ENCODE measurements around the gene METTL5. TPM values are rescaled to one million over a fixed set of nuclear protein-coding genes. Genes with fewer than 3 reads are reported as not detected.
"Not testable (repeated sequence)": the region's sequence is repeated elsewhere in the genome, so short reads cannot be mapped to it uniquely, and the experiment has no call there.

METTL5 gene
- 48.5 TPM for polyA plus RNA-seq
- long read RNA-seq, donor 1, transcript METTL5-203 (8 exons, 800 nt) = major isoform, 13 of 22 reads
- long read RNA-seq, donor 1, transcript METTL5-206 (8 exons, 880 nt) = minor isoform, 6 of 22 reads
- long read RNA-seq, donor 1, partial matches to known transcripts = 0 of 22 reads
- long read RNA-seq, donor 1, other reads (novel, unspliced or antisense) = 0 of 22 reads
- long read RNA-seq, donor 2, transcript METTL5-203 (8 exons, 800 nt) = minor isoform, 12 of 41 reads
- long read RNA-seq, donor 2, transcript METTL5-206 (8 exons, 880 nt) = major isoform, 17 of 41 reads
- long read RNA-seq, donor 2, transcript METTL5-201 (7 exons, 1,010 nt) = minor isoform, 12 of 41 reads
- long read RNA-seq, donor 2, partial matches to known transcripts = 0 of 41 reads
- long read RNA-seq, donor 2, other reads (novel, unspliced or antisense) = 0 of 41 reads
- long read RNA-seq, donor 3 = 0 reads
- long read RNA-seq, donor 4, partial matches to known transcripts = 0 of 3 reads
- long read RNA-seq, donor 4, other reads (novel, unspliced or antisense) = 0 of 3 reads
- long read RNA-seq, donor 5, transcript METTL5-206 (8 exons, 880 nt) = major isoform, 7 of 13 reads
- long read RNA-seq, donor 5, partial matches to known transcripts = 0 of 13 reads
- long read RNA-seq, donor 5, other reads (novel, unspliced or antisense) = 0 of 13 reads
- long read RNA-seq, donor 6, transcript METTL5-206 (8 exons, 880 nt) = major isoform, 15 of 29 reads
- long read RNA-seq, donor 6, transcript METTL5-203 (8 exons, 800 nt) = minor isoform, 6 of 29 reads
- long read RNA-seq, donor 6, transcript METTL5-201 (7 exons, 1,010 nt) = minor isoform, 6 of 29 reads
- long read RNA-seq, donor 6, partial matches to known transcripts = 0 of 29 reads
- long read RNA-seq, donor 6, other reads (novel, unspliced or antisense) = 0 of 29 reads
- long read RNA-seq, donor 7, transcript METTL5-206 (8 exons, 880 nt) = major isoform, 8 of 20 reads
- long read RNA-seq, donor 7, transcript METTL5-203 (8 exons, 800 nt) = minor isoform, 5 of 20 reads
- long read RNA-seq, donor 7, transcript METTL5-201 (7 exons, 1,010 nt) = minor isoform, 6 of 20 reads
- long read RNA-seq, donor 7, partial matches to known transcripts = 0 of 20 reads
- long read RNA-seq, donor 7, other reads (novel, unspliced or antisense) = 0 of 20 reads
- long read RNA-seq, donor 8, transcript METTL5-203 (8 exons, 800 nt) = minor isoform, 11 of 46 reads
- long read RNA-seq, donor 8, transcript METTL5-206 (8 exons, 880 nt) = major isoform, 22 of 46 reads
- long read RNA-seq, donor 8, transcript METTL5-201 (7 exons, 1,010 nt) = minor isoform, 9 of 46 reads
- long read RNA-seq, donor 8, partial matches to known transcripts = 0 of 46 reads
- long read RNA-seq, donor 8, other reads (novel, unspliced or antisense) = 0 of 46 reads
- long read RNA-seq, donor 9, transcript METTL5-206 (8 exons, 880 nt) = minor isoform, 10 of 31 reads
- long read RNA-seq, donor 9, transcript METTL5-203 (8 exons, 800 nt) = major isoform, 11 of 31 reads
- long read RNA-seq, donor 9, transcript METTL5-201 (7 exons, 1,010 nt) = minor isoform, 9 of 31 reads
- long read RNA-seq, donor 9, partial matches to known transcripts = 0 of 31 reads
- long read RNA-seq, donor 9, other reads (novel, unspliced or antisense) = 0 of 31 reads
- long read RNA-seq, donor 10, transcript METTL5-203 (8 exons, 800 nt) = major isoform, 13 of 637 reads
- long read RNA-seq, donor 10, transcript METTL5-201 (7 exons, 1,010 nt) = minor isoform, 6 of 637 reads
- long read RNA-seq, donor 10, transcript METTL5-206 (8 exons, 880 nt) = major isoform, 13 of 637 reads
- long read RNA-seq, donor 10, partial matches to known transcripts = 535 of 637 reads
- long read RNA-seq, donor 10, other reads (novel, unspliced or antisense) = 69 of 637 reads
- long read RNA-seq, donor 11, transcript METTL5-206 (8 exons, 880 nt) = major isoform, 9 of 19 reads
- long read RNA-seq, donor 11, transcript METTL5-203 (8 exons, 800 nt) = minor isoform, 6 of 19 reads
- long read RNA-seq, donor 11, partial matches to known transcripts = 0 of 19 reads
- long read RNA-seq, donor 11, other reads (novel, unspliced or antisense) = 0 of 19 reads

DNA sequence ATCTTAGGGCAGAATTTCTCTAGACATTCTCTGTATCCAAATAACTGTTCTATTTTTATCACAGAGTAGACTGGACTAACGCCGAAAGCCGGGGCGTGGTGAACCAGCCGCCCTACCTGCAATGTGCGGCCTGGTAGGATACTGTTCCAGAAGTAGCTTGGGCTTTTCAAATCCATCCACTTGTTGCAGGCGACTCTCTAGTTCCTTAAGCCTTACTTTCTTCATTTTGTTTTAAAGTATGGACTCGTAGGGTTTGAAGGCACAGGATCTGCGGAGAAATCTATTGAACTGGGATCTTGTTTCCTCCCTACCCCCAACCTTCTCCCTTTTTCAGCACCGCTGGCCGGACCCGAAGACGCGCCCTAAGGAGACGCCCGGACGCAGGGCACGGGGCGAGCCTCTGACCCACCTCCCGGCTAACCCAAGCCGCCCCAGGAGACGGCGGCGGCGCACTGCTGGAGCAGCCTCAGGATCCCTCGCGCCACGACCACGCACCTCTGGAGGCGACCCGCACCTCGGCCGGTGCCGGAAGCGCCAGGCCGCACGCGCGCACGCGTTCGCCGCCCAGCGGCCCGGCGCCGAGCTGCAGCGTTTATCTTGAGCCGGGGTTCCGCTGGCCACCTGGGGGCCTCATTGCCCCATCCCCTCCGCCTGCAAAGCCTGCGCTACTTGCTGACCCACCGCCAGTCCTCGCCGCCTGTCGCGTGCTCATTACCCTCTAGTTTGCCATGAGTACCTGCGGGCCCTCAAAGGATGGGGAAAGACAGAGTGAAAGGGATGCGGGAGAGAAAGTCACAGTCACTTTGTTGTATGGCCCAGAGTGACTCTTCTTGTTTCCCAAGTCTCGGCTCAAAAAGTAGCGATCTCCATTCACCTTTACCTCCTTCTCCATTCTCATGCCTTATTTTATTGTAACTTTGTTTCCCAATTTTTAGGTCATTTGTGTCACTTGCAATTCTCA is at the start of gene METTL5:
METTL5 (minus strand) TSS at position 533 of the 961 bp plus-strand sequence; CDS start at position 225, 308 bp downstream.
- WGBS (ENCODE audit: insufficient coverage, low lambda C conversion rate) = no CpG with 5 or more reads among the region's 61 CpGs
- Histone ChIP-seq H3K4me3 (ENCODE audit: low read length) (peak within 1 kb of the TSS; percentile 77), H3K27me3 (ENCODE audit: control insufficient read depth, insufficient read depth, low read length) (no peaks in the 10 kb centered on the region), H3K27ac (ENCODE audit: low read length) (peak within 1 kb of the TSS; percentile 50), H3K36me3 (ENCODE audit: control insufficient read depth, insufficient read depth, low read length) (peaks cover 6% of the 10 kb centered on the region), H3K4me1 (ENCODE audit: control insufficient read depth, insufficient read depth, low read length) (peaks cover 6% of the 10 kb centered on the region), H3K9me3 (ENCODE audit: control insufficient read depth, low read depth, low read length) (no peaks in the 10 kb centered on the region)
- DNase-seq = peak; percentile 75 to 85

DNA sequence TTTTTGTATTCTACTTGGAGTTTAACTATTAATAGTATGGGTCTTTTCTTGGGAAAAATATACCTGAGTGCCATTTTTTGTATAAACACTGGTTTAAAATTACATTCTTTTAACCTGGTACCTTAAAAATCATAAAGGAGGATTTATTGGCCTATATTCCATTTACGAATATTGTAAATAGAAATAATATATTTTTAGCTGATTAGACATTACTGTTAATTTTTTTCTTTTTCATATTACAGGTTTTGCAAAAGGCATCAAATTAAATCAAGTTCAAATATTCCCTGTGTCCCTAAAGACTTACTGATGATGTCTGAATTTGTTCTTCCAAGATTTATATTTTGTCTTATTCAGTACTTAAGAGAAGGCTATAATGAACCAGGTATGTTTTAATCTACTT is 47.3 kb upstream of the METTL5 start:
- no peaks in the 10 kb centered on the region for H3K4me1 ChIP-seq (ENCODE audit: control insufficient read depth, insufficient read depth, low read length)

DNA sequence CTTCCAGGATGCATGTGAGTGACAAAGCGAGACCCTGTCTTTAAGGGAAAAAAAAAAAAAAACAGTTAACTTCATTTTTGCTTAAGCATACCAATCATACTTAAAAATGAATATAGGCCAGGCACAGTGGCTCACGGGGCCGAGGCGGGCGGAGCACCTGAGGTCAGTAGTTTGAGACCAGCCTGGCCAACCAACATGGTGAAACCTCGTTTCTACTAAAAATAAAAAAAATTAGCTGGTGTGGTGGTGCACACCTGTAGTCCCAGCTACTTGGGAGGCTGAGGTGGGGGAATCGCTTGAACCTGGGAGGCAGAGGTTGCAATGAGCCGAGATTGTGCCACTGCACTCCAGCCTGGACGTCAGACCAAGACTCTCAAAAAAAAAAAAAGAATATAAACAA is 46.7 kb upstream of the METTL5 start:
- H3K27me3 ChIP-seq (ENCODE audit: control insufficient read depth, insufficient read depth, low read length); H3K36me3 ChIP-seq (ENCODE audit: control insufficient read depth, insufficient read depth, low read length); H3K4me3 ChIP-seq (ENCODE audit: low read length); H3K4me1 ChIP-seq (ENCODE audit: control insufficient read depth, insufficient read depth, low read length); DNase-seq; H3K27ac ChIP-seq (ENCODE audit: low read length); H3K9me3 ChIP-seq (ENCODE audit: control insufficient read depth, low read depth, low read length): not testable (repeated sequence)
- WGBS (ENCODE audit: insufficient coverage, low lambda C conversion rate) = 92% methylated on average over 2 of the region's 9 CpGs

More for the DNA sequence above, 47.3 kb upstream of the METTL5 start:
- no peak overlapping the region for H3K27ac ChIP-seq (ENCODE audit: low read length)
- no peaks in the 10 kb centered on the region for H3K9me3 ChIP-seq (ENCODE audit: control insufficient read depth, low read depth, low read length)
- H3K27me3 ChIP-seq (ENCODE audit: control insufficient read depth, insufficient read depth, low read length) = no peaks in the 10 kb centered on the region
- no peak overlapping the region for H3K4me3 ChIP-seq (ENCODE audit: low read length)
- peaks cover 6% of the 10 kb centered on the region for H3K36me3 ChIP-seq (ENCODE audit: control insufficient read depth, insufficient read depth, low read length)
- DNase-seq = no peak
- no CpG with 5 or more reads among the region's 1 CpG for WGBS (ENCODE audit: insufficient coverage, low lambda C conversion rate)

DNA sequence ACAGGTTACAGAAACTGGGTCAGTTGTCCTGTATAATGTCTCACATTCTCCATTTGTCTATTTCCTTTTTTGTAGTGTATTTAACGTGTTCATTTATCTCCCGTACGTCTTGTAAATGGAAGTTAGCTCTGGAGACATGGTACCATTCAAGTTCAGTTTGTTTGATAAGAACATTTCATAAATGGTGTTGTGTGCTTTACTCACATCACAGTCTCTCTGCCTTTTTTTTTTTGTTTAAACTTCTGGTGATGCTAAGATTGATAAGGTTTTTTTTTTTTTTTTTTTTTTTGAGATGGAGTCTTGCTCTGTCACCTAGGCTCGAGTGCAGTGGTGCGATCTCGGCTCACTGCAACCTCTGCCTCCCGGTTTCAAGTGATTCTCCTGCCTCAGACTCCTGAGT is 44.2 kb upstream of the METTL5 start:
- DNase-seq = no peak
- Histone ChIP-seq H3K36me3 (ENCODE audit: control insufficient read depth, insufficient read depth, low read length) (no peaks in the 10 kb centered on the region), H3K27ac (ENCODE audit: low read length) (no peak overlapping the region), H3K4me1 (ENCODE audit: control insufficient read depth, insufficient read depth, low read length) (no peaks in the 10 kb centered on the region), H3K4me3 (ENCODE audit: low read length) (no peak overlapping the region), H3K27me3 (ENCODE audit: control insufficient read depth, insufficient read depth, low read length) (no peaks in the 10 kb centered on the region), H3K9me3 (ENCODE audit: control insufficient read depth, low read depth, low read length) (no peaks in the 10 kb centered on the region)
- WGBS (ENCODE audit: insufficient coverage, low lambda C conversion rate) = 83% methylated on average over 3 of the region's 7 CpGs

DNA sequence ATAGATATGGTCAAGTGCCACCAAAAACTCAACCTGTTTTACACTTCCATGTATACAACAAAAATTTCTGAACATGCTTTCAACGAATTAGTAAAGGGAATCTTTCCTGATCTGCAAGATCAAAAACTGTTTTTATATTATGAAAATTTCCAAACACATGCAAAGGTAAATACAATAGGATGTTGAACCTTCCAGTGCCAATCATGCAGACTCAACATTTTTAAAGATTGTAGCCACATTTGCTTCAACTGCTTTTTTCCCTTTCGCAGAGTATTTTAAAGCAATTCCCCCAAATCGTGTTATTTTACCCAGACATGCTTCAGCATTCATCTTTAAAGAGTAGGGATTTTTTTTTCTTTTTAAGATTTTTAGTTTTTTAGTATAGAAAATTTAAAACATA is 42.9 kb upstream of the METTL5 start:
- Histone ChIP-seq H3K27me3 (ENCODE audit: control insufficient read depth, insufficient read depth, low read length) (no peaks in the 10 kb centered on the region), H3K36me3 (ENCODE audit: control insufficient read depth, insufficient read depth, low read length) (no peaks in the 10 kb centered on the region), H3K27ac (ENCODE audit: low read length) (no peak overlapping the region), H3K9me3 (ENCODE audit: control insufficient read depth, low read depth, low read length) (no peaks in the 10 kb centered on the region), H3K4me3 (ENCODE audit: low read length) (no peak overlapping the region), H3K4me1 (ENCODE audit: control insufficient read depth, insufficient read depth, low read length) (no peaks in the 10 kb centered on the region)
- no peak for DNase-seq
- 100% methylated on average over 2 of the region's 3 CpGs for WGBS (ENCODE audit: insufficient coverage, low lambda C conversion rate)

DNA sequence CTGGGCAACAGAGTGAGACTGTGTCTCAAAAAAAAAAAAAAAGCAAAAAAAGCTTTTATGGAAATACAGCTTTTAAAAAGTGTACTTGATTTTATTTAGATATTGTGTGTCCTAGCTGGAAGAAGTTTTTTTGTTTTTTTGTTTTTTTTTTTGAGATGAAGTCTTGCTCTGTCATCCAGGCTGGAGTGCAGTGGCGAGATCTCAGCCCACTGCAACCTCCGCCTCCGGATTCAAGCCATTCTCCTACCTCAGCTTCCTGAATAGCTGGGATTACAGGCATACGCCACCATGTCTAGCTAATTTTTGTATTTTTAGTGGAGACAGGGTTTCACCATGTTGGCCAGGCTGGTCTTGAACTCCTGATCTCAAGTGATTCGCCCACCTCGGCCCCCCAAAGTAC is 41.5 kb upstream of the METTL5 start:
- not testable (repeated sequence) for DNase-seq; H3K27me3 ChIP-seq (ENCODE audit: control insufficient read depth, insufficient read depth, low read length); H3K36me3 ChIP-seq (ENCODE audit: control insufficient read depth, insufficient read depth, low read length); H3K9me3 ChIP-seq (ENCODE audit: control insufficient read depth, low read depth, low read length); H3K4me1 ChIP-seq (ENCODE audit: control insufficient read depth, insufficient read depth, low read length); H3K4me3 ChIP-seq (ENCODE audit: low read length); H3K27ac ChIP-seq (ENCODE audit: low read length)
- no CpG with 5 or more reads among the region's 6 CpGs for WGBS (ENCODE audit: insufficient coverage, low lambda C conversion rate)

DNA sequence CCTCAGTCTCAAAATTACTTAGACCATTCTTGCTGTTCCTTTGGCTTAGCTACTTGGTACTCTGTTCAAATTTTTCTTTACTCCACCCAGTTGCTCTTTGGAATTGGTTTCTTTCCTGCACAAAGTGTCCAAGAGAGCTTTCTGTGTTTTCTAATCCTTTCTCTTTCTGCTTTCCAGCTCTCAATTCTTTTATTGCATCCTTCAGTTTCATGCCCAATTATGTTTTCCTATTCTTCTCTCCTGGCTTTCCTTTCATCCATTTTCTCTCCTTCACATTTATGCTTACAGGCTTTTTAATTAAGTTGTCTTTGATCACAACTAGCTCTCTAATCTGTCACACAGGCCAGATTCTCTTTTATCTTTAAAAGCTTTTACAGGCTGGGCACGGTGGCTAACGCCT is 40.8 kb upstream of the METTL5 start:
- Histone ChIP-seq H3K36me3 (ENCODE audit: control insufficient read depth, insufficient read depth, low read length) (no peaks in the 10 kb centered on the region), H3K4me3 (ENCODE audit: low read length) (no peak overlapping the region), H3K27ac (ENCODE audit: low read length) (no peak overlapping the region), H3K4me1 (ENCODE audit: control insufficient read depth, insufficient read depth, low read length) (no peaks in the 10 kb centered on the region), H3K27me3 (ENCODE audit: control insufficient read depth, insufficient read depth, low read length) (no peaks in the 10 kb centered on the region), H3K9me3 (ENCODE audit: control insufficient read depth, low read depth, low read length) (no peaks in the 10 kb centered on the region)
- no peak for DNase-seq
- no CpG with 5 or more reads among the region's 2 CpGs for WGBS (ENCODE audit: insufficient coverage, low lambda C conversion rate)

DNA sequence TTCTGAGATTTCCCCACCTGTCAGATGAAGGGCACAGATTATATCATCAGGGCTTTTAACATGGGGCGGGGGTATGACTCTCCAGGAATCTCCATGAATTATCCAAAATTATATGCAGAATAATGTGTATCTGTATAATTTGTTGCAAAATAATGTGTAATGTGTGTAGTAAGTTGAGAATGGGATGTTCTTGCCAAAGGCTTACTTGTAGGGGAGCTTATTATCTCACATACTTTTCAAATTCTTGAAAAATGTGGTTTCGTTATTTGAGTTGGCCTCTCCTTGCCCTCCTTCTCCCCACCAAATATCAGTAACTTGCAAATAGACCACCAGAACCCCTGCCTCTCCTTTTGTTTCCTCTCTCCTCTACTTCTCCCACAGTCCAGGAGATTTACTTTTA is 38.1 kb upstream of the METTL5 start:
- no peaks in the 10 kb centered on the region for H3K27me3 ChIP-seq (ENCODE audit: control insufficient read depth, insufficient read depth, low read length)
- H3K4me1 ChIP-seq (ENCODE audit: control insufficient read depth, insufficient read depth, low read length) = no peaks in the 10 kb centered on the region
- WGBS (ENCODE audit: insufficient coverage, low lambda C conversion rate) = 100% methylated on average over 1 of the region's 2 CpGs
- H3K4me3 ChIP-seq (ENCODE audit: low read length) = no peak overlapping the region
- no peaks in the 10 kb centered on the region for H3K36me3 ChIP-seq (ENCODE audit: control insufficient read depth, insufficient read depth, low read length)
- no peak for DNase-seq
- H3K9me3 ChIP-seq (ENCODE audit: control insufficient read depth, low read depth, low read length) = no peaks in the 10 kb centered on the region
- H3K27ac ChIP-seq (ENCODE audit: low read length) = no peak overlapping the region

Measured in large intestine (tissue), 12 donors.